H1 (cell line): Measurements from ENCODE around the gene WASF1.

ENCODE experiments used
- CTCF ChIP-seq, 3 experiments: IDR thresholded peaks; 1 replicate in 2 of 3; 2 replicates in 1 of 3; pipeline versions ENCODE4 v1.5.1 to v1.6.1; 2011; ENCODE audit warnings: low read length in 3 of 3, mild to moderate bottlenecking in 3 of 3, inconsistent platforms in 2 of 3, low read depth in 1 of 3, moderate library complexity in 1 of 3; ENCODE audit not compliant: insufficient read depth in 1 of 3; ENCODE audit errors: control extremely low read depth in 1 of 3
- SRF ChIP-seq: IDR thresholded peaks from 2 replicates; pipeline ENCODE4 v1.6.1; 2011; ENCODE audit warnings: mild to moderate bottlenecking, low read depth, low read length, moderate library complexity

DNA sequence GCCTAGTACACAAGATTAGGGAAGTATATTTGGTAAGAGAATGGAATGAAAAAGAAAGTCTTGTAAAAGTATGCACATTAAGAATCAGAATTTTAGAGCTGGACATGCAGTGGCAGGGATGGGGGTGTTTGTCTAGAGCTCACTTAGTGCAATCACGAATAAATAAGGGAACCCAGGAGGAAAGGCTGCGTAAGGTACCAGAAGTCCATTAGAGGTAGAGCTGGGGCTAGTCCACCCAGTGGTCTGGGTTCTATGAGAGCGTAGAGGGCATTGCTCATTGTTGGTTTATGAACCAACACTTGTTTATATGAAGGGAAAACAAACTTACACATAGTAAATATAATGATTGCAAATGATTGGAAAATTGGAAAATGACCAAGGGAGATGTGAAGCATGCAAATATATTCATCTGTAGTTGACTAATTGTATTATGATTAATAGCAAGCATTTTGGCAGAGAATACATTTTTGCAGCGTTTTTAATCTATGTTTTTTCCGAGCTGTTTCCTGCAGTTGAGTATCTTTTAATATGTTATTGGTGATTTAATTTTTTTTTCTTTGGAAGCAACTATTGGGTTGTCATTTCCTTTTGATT is 3.9 kb upstream of the WASF1 start:
- TF ChIP-seq CTCF (IDR thresholded peaks at IDR 0.05; ENCODE audit: control extremely low read depth in 1 of 3, insufficient read depth in 1 of 3, low read depth in 1 of 3, low read length in 3 of 3) (no peak), SRF (no peak)
